Muscle of arm (tissue), 14 donors: Measurements from ENCODE around the gene ARID5A. TPM values are rescaled to one million over a fixed set of nuclear protein-coding genes. Genes with fewer than 3 reads are reported as not detected.
"Not testable (repeated sequence)": the region's sequence is repeated elsewhere in the genome, so short reads cannot be mapped to it uniquely, and the experiment has no call there.

Source experiments
- DNase-seq: peaks from one replicate; pipeline ENCODE4 v3.0.0-alpha.2; 2013
- long read RNA-seq, 11 donors: transcript quantifications; one replicate each; lab custom pipeline, GENCODE V29; 2026
- polyA plus RNA-seq, 12 donors: library from polyadenylated mRNA; unstranded; fragments of 120-200 nt; gene quantifications; one replicate each; pipeline ENCODE4 v1.2.1, GENCODE V29; 2013; ENCODE audit not compliant: insufficient read length in 12 of 12

The ARID5A gene
- polyA plus RNA-seq = 10 to 100 TPM in 11 of 12 donors, not detected in 1; 16.4 to 41.6 (median 25.9) TPM
- long read RNA-seq, donor 1, partial matches to known transcripts = 0 of 4 reads
- long read RNA-seq, donor 1, other reads (novel, unspliced or antisense) = 0 of 4 reads
- long read RNA-seq, donor 2, transcript ARID5A-202 (6 exons, 2,038 nt) = minor isoform, 5 of 14 reads
- long read RNA-seq, donor 2, transcript ARID5A-201 (7 exons, 2,188 nt) = major isoform, 9 of 14 reads
- long read RNA-seq, donor 2, partial matches to known transcripts = 0 of 14 reads
- long read RNA-seq, donor 2, other reads (novel, unspliced or antisense) = 0 of 14 reads
- long read RNA-seq, donor 3, transcript ARID5A-201 (7 exons, 2,188 nt) = major isoform, 5 of 5 reads
- long read RNA-seq, donor 3, partial matches to known transcripts = 0 of 5 reads
- long read RNA-seq, donor 3, other reads (novel, unspliced or antisense) = 0 of 5 reads
- long read RNA-seq, donor 4, transcript ARID5A-201 (7 exons, 2,188 nt) = major isoform, 5 of 6 reads
- long read RNA-seq, donor 4, partial matches to known transcripts = 0 of 6 reads
- long read RNA-seq, donor 4, other reads (novel, unspliced or antisense) = 0 of 6 reads
- long read RNA-seq, donor 5, transcript ARID5A-202 (6 exons, 2,038 nt) = minor isoform, 6 of 119 reads
- long read RNA-seq, donor 5, transcript ARID5A-201 (7 exons, 2,188 nt) = major isoform, 30 of 119 reads
- long read RNA-seq, donor 5, partial matches to known transcripts = 82 of 119 reads
- long read RNA-seq, donor 5, other reads (novel, unspliced or antisense) = 0 of 119 reads
- long read RNA-seq, donor 6, partial matches to known transcripts = 0 of 4 reads
- long read RNA-seq, donor 6, other reads (novel, unspliced or antisense) = 0 of 4 reads
- long read RNA-seq, donor 7, partial matches to known transcripts = 0 of 4 reads
- long read RNA-seq, donor 7, other reads (novel, unspliced or antisense) = 0 of 4 reads
- long read RNA-seq, donor 8, transcript ARID5A-201 (7 exons, 2,188 nt) = major isoform, 17 of 58 reads
- long read RNA-seq, donor 8, partial matches to known transcripts = 32 of 58 reads
- long read RNA-seq, donor 8, other reads (novel, unspliced or antisense) = 5 of 58 reads
- long read RNA-seq, donor 9, transcript ARID5A-201 (7 exons, 2,188 nt) = major isoform, 5 of 15 reads
- long read RNA-seq, donor 9, partial matches to known transcripts = 7 of 15 reads
- long read RNA-seq, donor 9, other reads (novel, unspliced or antisense) = 0 of 15 reads
- long read RNA-seq, donor 10, transcript ARID5A-201 (7 exons, 2,188 nt) = major isoform, 8 of 14 reads
- long read RNA-seq, donor 10, partial matches to known transcripts = 5 of 14 reads
- long read RNA-seq, donor 10, other reads (novel, unspliced or antisense) = 0 of 14 reads
- long read RNA-seq, donor 11, transcript ARID5A-201 (7 exons, 2,188 nt) = major isoform, 7 of 12 reads
- long read RNA-seq, donor 11, transcript ARID5A-202 (6 exons, 2,038 nt) = minor isoform, 5 of 12 reads
- long read RNA-seq, donor 11, partial matches to known transcripts = 0 of 12 reads
- long read RNA-seq, donor 11, other reads (novel, unspliced or antisense) = 0 of 12 reads

DNA sequence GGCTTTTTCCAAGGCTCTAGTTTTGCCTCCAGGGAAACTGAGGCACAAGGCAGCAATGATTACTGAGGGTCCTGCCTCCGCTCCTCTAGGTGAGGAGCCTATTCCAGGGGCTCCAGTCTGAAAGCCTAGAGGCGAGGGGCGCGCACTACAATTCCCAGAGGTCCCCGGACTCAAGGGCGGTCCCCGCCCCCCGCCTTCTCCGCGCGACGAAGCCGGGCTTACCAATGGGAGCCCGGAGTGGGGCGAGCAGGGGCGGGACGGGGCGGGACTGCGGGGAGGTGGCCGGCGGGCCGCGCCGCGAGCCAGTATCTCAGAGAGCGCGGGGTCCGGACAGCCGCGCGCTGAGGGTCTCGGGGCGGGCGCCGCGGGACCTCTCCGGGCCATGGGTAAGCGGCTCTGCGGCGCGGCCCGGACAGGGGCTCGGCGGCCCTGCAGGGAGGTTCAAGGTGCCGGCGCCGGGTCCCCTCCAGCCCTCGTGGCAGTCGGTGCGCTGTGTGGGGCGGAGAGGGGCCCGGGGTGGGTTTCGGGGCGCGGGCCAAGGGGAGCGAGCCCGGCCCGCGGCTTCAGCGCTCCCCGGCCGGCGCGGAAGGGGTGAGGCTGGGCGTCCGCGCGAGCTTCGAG is at the start of gene ARID5A:
ARID5A (plus strand) TSS at position 308 of the 621 bp plus-strand sequence; CDS start at position 383, 75 bp downstream.
- peak; percentile 91 for DNase-seq

DNA sequence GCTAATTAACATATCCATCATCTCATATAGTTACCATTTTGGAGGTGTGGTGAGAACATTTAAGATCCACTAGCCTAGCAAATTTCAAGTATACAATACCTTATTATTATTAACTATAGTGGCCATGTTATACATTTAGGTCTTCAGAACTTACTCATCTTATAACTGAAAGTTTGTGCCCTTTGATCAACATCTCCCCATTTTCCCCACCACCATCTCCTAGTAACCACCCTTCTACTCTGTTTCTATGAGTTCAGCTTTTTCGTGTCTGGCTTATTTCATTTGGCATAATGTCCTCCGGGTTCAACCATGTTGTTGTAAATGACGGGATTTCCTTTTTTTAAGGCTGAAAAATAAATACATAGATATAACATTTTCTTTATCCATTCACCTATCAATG is 47.3 kb upstream of the ARID5A start:
- DNase-seq = no peak

- DNase-seq = no peak
Observed at GRCh38 chr2:96489663-96490062, 46.9 kb upstream of the ARID5A start.

DNA sequence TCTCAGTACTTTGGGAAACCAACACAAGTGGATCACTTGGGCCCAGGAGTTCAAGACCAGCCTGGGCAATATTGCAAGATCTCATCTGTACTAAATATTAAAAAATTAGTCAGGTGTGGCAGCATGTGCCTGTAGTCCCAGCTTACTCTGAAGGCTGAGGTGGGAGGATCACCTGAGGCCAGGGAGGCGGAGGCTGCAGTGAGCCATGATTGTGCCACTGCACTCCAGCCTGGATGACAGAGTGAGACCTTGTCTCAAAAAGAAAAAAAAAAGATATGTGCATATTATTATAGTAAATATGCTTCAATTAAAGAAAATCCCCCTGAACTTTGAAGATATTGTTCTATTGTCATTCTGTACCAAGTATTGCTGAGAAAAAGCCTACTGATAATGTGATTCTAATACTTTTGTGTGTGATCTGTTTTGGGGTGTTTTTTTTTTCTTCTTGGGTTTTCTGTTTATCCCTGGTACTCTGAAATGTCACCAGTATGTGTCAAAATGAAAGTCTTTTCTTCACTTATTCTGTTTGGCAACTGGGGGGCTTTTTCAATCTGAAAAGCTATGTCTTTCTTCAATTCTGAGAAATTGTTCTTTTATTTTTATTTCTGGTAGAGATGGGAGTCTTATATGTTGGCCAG is 44.6 kb upstream of the ARID5A start:
- no peak for DNase-seq

DNA sequence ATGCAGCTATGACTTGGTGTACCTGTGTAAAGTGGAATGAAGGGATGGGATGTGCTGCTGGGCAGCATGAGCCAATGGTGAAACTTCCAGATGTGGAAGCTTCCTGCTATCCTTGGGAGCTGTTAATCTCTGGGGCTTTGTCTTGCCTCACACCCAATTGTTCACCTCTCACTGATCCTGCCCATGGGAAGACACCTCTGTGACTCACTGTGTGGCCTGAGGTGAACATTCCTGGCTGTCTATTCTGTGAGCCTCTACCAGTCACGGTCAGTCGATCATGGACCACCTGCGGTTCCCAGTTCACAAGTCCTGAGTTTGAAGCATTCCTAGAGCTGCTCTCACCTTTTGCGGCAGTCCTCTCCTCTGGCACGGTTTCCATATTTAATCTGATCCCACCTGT is 43.5 kb upstream of the ARID5A start:
- DNase-seq = no peak

DNA sequence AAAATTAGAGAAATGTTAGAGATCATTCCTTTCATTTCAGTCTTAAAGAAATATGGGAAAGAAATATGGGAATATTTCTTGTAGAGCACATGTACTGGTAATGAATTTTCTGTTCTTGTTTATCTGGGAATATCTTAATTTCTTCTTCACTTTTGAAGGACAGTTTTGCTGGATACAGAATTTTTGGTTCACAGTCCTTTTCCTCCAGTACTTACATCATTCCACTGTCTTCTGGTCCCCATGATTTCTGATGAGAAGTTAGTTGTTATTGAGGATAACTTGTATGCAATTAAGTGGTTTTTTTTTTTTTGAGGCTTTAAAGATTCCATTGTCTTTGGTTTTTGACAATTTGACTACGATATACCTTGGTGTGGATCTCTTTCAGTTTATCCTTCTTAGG is 42.4 kb upstream of the ARID5A start:
- DNase-seq = no peak

DNA sequence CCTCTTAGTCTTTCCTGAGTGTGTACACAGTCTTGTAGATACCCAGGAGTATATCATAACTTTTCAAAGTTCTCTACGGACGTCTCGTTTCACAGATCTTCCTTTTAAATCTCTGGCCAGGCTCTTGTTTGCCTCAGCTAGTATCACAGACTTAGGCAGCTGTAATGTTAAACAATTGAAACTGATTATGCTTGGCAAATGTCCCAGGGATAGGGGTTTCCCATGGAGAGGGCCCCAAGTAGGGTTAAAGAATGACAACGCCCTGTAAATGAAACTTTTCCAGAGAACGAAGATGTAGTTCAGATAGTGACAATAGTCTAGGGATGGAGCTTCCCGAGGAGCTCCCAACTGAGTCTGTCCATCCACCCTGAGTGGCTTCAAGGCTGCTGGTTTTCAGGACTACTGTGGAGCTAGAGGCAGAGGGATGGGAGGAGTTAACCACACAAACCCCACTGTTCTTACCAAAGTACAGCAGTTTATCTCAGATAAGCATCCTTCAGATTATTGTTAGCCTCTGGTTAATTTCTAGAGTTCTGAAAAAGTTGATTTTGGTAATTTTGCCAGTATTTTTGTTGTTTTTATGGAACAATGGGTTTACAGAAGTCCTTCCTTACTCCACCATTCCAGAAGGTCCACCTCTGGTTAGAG is 40.4 kb upstream of the ARID5A start:
- no peak for DNase-seq

GRCh38 chr2:96498021-96498431 is 38.5 kb upstream of the ARID5A start:
- no peak for DNase-seq

DNA sequence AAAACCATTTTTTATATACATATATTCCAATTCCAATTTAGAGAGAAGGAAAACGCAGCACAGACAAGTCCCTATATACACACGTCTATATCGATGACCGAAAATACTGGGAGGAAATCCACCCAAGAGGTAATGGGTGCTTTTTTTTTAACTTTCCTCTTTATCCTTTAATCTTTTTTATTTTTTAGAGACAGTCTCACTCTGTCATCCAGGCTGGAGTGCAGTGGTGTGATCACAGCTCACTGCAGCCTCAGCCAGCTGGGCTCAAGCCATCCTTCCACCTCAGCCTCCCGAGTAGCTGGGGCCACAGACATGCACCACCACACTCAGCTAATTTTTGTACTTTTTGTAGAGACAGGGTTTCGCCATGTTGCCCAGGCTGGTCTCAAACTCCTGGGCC is 37.9 kb upstream of the ARID5A start:
- DNase-seq = not testable (repeated sequence)

DNA sequence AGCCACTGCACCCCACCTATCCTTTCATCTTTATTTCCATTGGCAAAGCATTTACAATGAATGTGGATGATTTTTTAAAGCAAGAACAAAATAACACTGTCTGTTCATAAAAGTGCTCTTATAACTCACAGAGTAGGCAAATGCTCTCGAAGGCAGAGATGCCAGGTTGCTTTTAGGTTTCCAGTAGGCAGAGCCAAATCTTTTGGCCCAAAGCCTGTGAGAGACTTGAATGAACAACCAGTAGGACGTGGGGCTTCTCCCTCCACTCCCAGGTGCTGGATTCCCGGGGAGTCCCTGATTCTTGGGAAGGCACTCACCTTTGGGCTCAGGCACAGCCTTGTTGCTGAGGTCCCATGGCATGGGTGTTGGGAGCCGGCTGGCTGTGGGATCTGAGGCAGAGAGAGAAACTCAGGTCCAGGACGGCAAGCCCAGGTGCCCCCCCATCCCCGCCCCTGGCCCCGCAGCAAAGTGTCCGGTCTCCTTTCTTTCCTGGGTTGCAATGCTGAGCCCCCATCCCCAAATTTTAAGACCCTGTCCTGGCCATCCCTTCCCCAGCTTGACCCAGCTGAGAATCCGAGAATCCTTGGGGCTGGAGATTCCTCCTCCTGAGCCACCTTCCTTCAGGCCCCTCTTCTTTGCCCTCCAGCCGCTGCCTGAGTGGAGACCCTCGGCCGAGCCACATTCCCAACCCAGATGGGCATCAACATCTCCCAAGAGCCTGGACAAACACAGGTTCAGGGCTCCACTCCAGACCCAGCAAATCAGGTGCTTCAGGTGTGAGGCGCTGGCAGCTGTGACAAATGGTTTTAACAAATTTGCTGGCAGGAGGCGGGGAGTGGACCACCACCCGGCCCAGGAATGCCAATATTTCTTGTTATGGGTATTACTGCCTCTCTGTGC is 37.2 kb upstream of the ARID5A start:
- no peak for DNase-seq

DNA sequence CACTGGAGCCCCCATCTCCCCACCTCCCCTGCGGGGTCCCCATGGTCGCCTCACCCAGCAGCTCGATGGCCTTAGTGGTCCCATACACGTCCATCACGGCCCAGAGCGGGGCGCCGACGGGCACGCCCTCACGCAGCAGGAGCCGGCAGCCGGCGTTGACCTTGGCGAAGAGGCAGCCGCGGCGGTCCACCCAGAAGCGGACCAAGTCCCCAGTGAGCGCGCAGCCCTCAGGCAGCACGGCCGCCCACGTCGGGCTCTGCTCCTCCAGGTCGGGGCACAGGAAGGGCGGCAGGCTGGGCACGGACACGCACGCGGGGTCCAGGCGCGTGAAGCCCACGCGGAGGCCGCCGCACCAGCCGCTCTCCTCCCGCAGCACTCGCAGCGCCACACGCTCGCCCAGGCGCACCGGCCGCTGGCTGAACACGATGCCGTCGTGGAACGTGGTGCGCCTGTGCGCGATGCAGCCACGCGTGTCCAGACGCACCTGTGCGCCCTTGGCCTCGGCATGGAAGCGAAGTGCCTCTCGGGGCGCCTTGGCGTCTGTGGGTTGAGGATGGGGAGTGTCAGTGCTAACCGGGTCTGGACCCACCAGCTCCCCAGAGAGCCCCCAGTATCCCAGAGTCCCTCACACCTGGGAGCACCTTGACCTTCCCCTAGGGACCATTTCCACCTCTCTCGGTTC is 36.0 kb upstream of the ARID5A start:
- DNase-seq = no peak

- no peak for DNase-seq
Observed at GRCh38 chr2:96501471-96501874, 35.1 kb upstream of the ARID5A start.

GRCh38 chr2:96501886-96502810 is 34.4 kb upstream of the ARID5A start:
- no peak for DNase-seq

DNA sequence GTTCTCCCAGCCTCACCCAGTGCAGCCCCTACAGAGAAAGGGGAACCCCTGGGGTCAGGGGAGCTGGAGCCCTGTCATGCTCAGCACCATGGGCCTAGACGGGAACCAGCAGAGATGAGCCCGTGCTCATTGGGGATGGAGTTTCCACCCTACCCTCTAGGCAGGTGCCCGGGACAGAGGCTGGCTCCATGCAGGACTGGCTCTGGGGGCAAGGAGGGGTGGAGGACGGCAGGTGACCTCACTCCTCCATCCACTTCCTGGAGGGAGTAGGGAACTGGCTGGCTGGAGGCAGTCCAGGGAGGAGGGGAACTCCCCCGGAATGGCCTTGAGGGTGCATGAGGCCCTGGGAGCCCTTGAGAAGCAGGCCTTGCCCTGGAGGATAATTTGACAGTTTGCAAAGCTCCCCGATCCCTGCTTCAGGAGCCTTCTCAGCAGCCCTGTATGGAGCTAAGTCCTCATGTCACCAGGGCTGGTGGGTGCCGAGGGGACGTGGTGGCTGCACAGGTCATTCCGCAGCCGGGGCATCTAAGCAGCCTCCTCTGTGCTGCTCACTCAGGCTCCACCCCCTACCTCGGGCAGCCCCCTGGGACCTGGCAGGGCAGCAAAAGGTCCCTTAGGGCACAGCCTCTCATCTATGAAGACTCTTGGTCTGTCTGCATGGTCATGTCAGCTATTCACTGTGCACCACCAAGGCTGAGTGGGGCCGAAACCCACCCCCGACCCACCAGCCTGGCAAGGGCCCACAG is 33.5 kb upstream of the ARID5A start:
- DNase-seq = no peak

- no peak for DNase-seq
Observed at GRCh38 chr2:96503637-96504243, 32.8 kb upstream of the ARID5A start.
